GM19372 (cell line): ENCODE measurements around the gene SEPTIN6.
A peak's percentile ranks its signal among the peaks of the same experiment; 100 is the strongest.

Experiments used
- ATAC-seq: cut with Tn5 transposase; IDR thresholded peaks from one replicate; pipeline ENCODE4 v1.9.1; 2021; ENCODE audit warnings: mild to moderate bottlenecking, low read depth, moderate library complexity; ENCODE audit not compliant: unreplicated experiment

SEPTIN6 gene

DNA sequence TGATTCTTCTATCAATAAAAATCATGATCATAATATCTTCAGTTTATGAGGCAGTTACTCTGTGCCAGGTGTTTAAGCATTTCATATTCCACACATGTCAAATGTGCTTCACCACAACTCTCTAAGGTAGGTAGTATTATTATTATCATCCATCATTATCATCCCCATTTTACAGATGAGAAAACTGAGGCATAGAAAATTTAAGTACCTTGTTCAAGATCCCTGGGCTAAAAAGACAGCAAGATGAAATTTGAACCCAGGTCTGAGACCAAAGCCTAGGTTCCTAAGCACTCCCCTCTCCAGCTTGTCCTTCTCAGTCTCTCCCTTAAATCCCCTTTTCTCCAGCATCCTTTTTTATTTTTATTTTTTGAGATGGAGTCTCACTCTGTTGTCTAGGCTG is 33.4 kb downstream of the SEPTIN6 start:
- no peak for ATAC-seq

GRCh38 chrX:119655125-119655524 is 37.8 kb downstream of the SEPTIN6 start:
- no peak for ATAC-seq

DNA sequence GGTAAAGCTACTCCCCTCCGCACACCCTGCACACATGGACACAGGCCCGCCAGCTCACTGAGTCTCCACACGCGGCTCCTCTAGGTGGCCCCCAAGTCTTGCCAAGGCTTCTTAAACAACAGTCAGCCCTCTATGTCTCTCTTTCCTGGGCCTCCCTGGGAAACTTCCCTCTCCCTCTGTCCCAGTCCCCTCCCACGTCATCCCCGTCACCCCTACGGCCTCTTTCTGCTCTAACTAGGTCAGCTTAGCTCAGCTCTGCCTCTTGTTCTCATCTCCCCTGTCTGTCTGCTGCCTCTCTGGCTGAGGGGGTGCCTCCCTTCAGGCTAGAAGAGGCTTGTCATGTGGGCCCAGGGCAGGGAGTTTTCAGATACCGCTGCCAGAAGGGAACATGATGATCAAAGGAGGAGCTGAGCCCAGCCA is 38.8 kb downstream of the SEPTIN6 start:
- no peak for ATAC-seq

DNA sequence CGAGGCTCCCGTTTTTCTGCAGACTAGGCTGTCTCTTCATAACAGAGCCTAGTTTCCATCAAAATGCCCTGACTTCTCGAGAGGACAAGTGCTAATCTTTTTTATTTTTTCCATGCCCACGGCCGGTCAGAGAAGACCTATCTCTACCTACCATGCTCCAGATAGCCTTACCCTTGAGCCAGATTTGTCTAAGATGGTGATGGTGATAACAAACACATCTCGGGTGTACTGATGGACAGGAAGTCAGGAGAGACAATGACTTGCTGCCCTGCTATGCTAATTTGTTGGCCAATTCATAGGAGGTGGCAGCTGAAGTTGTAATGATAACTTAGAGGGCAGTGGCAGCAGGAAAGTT is 44.6 kb downstream of the SEPTIN6 start:
- no peak for ATAC-seq

DNA sequence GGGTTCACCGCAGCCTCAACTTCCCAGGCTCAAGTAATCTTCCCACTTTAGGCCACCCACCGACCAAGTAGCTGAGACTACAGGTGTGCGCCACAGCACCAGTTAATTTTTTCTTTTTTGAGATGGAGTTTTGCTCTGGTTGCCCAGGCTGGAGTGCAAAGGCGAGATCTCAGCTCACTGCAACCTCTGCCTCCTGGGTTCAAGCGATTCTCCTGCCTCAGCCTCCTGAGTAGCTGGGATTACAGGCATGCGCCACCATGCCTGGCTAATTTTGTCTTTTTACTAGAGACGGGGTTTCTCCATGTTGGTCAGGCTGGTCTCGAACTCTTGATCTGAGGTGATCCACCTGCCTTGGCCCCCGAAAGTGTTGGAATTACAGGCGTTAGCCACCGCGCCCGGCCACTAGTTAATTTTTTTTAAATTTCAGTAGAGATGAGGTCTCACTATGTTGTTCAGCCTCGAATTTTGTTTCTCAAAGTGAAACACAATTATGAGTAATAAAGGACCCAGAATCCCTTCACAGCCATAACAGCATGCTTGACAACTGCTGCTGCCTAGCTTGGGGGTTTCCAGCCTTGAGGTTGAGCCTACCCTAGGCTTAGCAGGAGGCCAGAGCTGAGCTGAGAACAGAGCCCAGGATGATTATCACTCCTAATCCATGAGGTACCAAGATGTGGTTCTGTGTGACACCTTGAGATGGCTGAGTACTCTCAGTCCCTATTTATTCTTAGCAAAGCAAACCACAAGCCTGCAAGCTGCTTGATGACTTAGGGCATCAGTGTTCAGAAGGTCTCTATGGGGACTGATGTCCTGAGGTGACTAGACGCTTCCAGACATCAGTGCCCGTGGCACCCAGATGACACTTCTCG is 45.2 kb downstream of the SEPTIN6 start:
- ATAC-seq = peak; percentile 84

- no peak for ATAC-seq
These were observed 45.9 kb downstream of the SEPTIN6 start for GRCh38 chrX:119647089-119647488.

DNA sequence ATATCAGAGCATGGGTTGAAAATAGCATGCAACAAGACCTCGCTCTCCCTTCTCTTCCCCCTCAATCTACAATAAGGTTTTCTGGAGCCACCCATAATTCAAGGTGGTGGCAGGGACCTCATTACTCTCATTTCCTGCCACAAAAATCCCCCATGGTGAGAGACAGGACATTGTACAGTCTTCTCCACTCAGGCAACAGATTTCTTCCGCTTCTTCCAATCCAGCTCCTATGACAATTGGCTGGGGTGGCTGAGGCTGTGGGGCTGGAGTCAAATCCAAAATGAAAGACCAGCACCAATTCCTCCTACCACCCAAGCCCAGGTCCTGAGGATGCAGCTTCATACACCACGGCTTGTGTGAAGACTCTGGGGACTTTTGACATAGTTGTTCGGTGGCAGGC is 46.5 kb downstream of the SEPTIN6 start:
- ATAC-seq = no peak

- ATAC-seq = no peak
These were observed 49.3 kb downstream of the SEPTIN6 start for GRCh38 chrX:119643696-119644095.
